GM12878 (cell line): ENCODE data around the gene PAK2. TPM values are rescaled to one million over a fixed set of nuclear protein-coding genes. Genes with fewer than 3 reads are reported as not detected.

ENCODE experiments used
- ATAC-seq: fragments of 200-7000 bp; cut with Tn5 transposase; 3 replicates; pipeline ENCODE4 v1.9.1; 2020; ENCODE audit warnings: mild to moderate bottlenecking, moderate library complexity
- BruUV-seq: library from RNA; stranded (reverse); fragments of 400-500 nt; replicated peaks from 2 replicates; lab custom pipeline; 2021; lab: Mats Ljungman, UMichigan
- CTCF ChIA-PET: fragments of 300-600 bp; sonication (Branson Sonifier 250); formaldehyde crosslinking; extraction: SDS; loops from one replicate; lab custom pipeline; 2021; ENCODE audit warnings: inconsistent platforms; lab: Yijun Ruan, JAX
- POLR2A ChIA-PET: fragments of 350-600 bp; formaldehyde crosslinking; extraction: SDS; loops from one replicate; lab custom pipeline; 2021; ENCODE audit warnings: inconsistent platforms; lab: Charles Lee
- RAD21 ChIA-PET: fragments of 300-600 bp; sonication (Branson Sonifier 250); formaldehyde crosslinking; loops from one replicate; lab custom pipeline; 2023; ENCODE audit warnings: antibody characterized with exemption; ENCODE audit not compliant: unreplicated experiment; lab: Charles Lee
- SMC1A ChIA-PET: fragments of 300-600 bp; sonication (Branson Sonifier 250); formaldehyde crosslinking; loops from one replicate; lab custom pipeline; 2023; ENCODE audit not compliant: unreplicated experiment, uncharacterized antibody; lab: Charles Lee
- DNase-seq: peaks from one replicate; pipeline ENCODE4 v3.0.0-alpha.2; 2011; ENCODE audit warnings: low read depth, low spot score
- FAIRE-seq: peaks from 3 replicates; lab custom pipeline; 2011; peaks lifted over from hg19 to GRCh38; lab: Jason Lieb, UNC
- H2AFZ ChIP-seq: 2 replicates; pipeline ENCODE4 v1.6.0; 2011; ENCODE audit warnings: low read depth, low read length, control low read depth; ENCODE audit not compliant: control insufficient read depth
- H3K27ac ChIP-seq: 2 replicates; pipeline ENCODE4 v1.5.1; 2011; ENCODE audit warnings: control low read depth; ENCODE audit not compliant: control insufficient read depth, insufficient read depth
- H3K27me3 ChIP-seq, 2 experiments: replicated peaks in 1 of 2; 2 replicates each; pipeline versions ENCODE4 v1.6.0 to v1.6.1; 2011; ENCODE audit warnings: low read length in 1 of 2; ENCODE audit not compliant: control insufficient read depth in 2 of 2, insufficient read depth in 2 of 2
- H3K36me3 ChIP-seq, 2 experiments: 2 replicates each; pipeline ENCODE4 v1.5.1; 2011; ENCODE audit warnings: low read length in 1 of 2; ENCODE audit not compliant: control insufficient read depth in 2 of 2, insufficient read depth in 2 of 2
- H3K4me1 ChIP-seq: 2 replicates; pipeline ENCODE4 v1.6.1; 2011; ENCODE audit warnings: mild to moderate bottlenecking, low read length, moderate library complexity, mixed read lengths; ENCODE audit not compliant: control insufficient read depth, insufficient read depth
- H3K4me2 ChIP-seq: 2 replicates; pipeline ENCODE4 v1.6.0; 2011; ENCODE audit warnings: control low read depth; ENCODE audit not compliant: control insufficient read depth, insufficient read depth
- H3K4me3 ChIP-seq: fragments of 200-600 bp; sonication (generic); 2 replicates; pipeline ENCODE4 v1.5.1; 2016
- H3K79me2 ChIP-seq: 2 replicates; pipeline ENCODE4 v1.6.0; 2011; ENCODE audit warnings: low read length; ENCODE audit not compliant: control insufficient read depth, insufficient read depth
- H3K9ac ChIP-seq: 2 replicates; pipeline ENCODE4 v1.8.0; 2011; ENCODE audit warnings: low read length, control low read depth, mixed read lengths; ENCODE audit not compliant: control insufficient read depth, insufficient read depth
- H3K9me3 ChIP-seq: replicated peaks from 3 replicates; pipeline ENCODE4 v1.5.1; 2011; ENCODE audit warnings: mild to moderate bottlenecking, low read length; ENCODE audit not compliant: control insufficient read depth, insufficient read depth
- H4K20me1 ChIP-seq: 2 replicates; pipeline ENCODE4 v1.6.0; 2011; ENCODE audit not compliant: control insufficient read depth, insufficient read depth
- ASH2L ChIP-seq: fragments of 300-600, 200-600 bp; sonication (generic); IDR thresholded peaks from 2 replicates; pipeline ENCODE4 v1.6.1; 2017; ENCODE audit warnings: low read depth, mild to moderate bottlenecking, borderline replicate concordance
- CHD4 ChIP-seq: fragments of 200-600 bp; sonication (generic); IDR thresholded peaks from 2 replicates; pipeline ENCODE4 v1.6.1; 2016; ENCODE audit warnings: mild to moderate bottlenecking
- CREM ChIP-seq: IDR thresholded peaks from 2 replicates; pipeline ENCODE4 v1.6.1; 2014; ENCODE audit warnings: antibody characterized with exemption, low read depth
- EGR1 ChIP-seq, 2 experiments: IDR thresholded peaks; 1 replicate in 1 of 2; 2 replicates in 1 of 2; pipeline ENCODE4 v1.6.1; 2011 to 2012; ENCODE audit warnings: low read depth in 2 of 2, low read length in 2 of 2, borderline replicate concordance in 1 of 2, mild to moderate bottlenecking in 1 of 2, moderate library complexity in 1 of 2
- IRF4 ChIP-seq: IDR thresholded peaks from 2 replicates; pipeline ENCODE4 v1.6.1; 2011; ENCODE audit warnings: low read depth, low read length
- MEF2B ChIP-seq: fragments of 450-650 bp; IDR thresholded peaks from 2 replicates; pipeline ENCODE4 v1.6.1; 2018; ENCODE audit warnings: mild to moderate bottlenecking, moderate library complexity; ENCODE audit not compliant: partially characterized antibody, poor library complexity, severe bottlenecking
- MXI1 ChIP-seq: fragments of 150-350 bp; IDR thresholded peaks from 2 replicates; pipeline ENCODE4 v1.6.1; 2011; ENCODE audit warnings: low read depth, mild to moderate bottlenecking, inconsistent platforms, low read length, improper control_type of control experiment
- NFYB ChIP-seq: IDR thresholded peaks from 2 replicates; pipeline ENCODE4 v1.6.1; 2011; ENCODE audit warnings: low read depth, mild to moderate bottlenecking, low read length, improper control_type of control experiment, moderate library complexity; ENCODE audit not compliant: insufficient read depth
- NR2C1 ChIP-seq: fragments of 450-650 bp; IDR thresholded peaks from 2 replicates; pipeline ENCODE4 v1.6.1; 2017; ENCODE audit warnings: antibody characterized with exemption, mild to moderate bottlenecking, moderate library complexity
- WGBS: methylation state at CpG from one replicate; pipeline ENCODE4 v1.1.6; 2016; ENCODE audit warnings: low lambda C conversion rate; ENCODE audit not compliant: insufficient replicate concordance, insufficient coverage; ENCODE audit errors: missing lambda C conversion rate; 5-methylcytosine and 5-hydroxymethylcytosine counted together
- in situ Hi-C: fragments of 300-500 bp; cut with MboI; formaldehyde crosslinking; loops from 9 replicates; pipeline ENCODE4 v1.14.3; 2018; ENCODE audit warnings: mixed read lengths
- intact Hi-C: fragments of 100-400 bp; cut with micrococcal nuclease; formaldehyde crosslinking; loops from one replicate; pipeline ENCODE4 v1.14.2; 2022; ENCODE audit not compliant: unreplicated experiment
- polyA plus RNA-seq, 11 experiments: library from polyadenylated mRNA; depleted of rRNA in 4 of 11; unstranded in 6 of 11; stranded (reverse) in 5 of 11; fragments of >200 nt; fragmentation: Nextera tagmentation in 4 of 11; fragmentation: Illumina TruSeq in 1 of 11; extraction: Ambion mirVana in 4 of 11; extraction: Trizol in 1 of 11; gene quantifications; 1 replicate in 1 of 11; 2 replicates in 10 of 11; pipeline versions ENCODE4 v1.2.1 to v1.2.3, GENCODE V29; 2011 to 2016; ENCODE audit warnings: inconsistent platforms in 2 of 11, missing spikeins in 2 of 11, low read depth in 1 of 11
- total RNA-seq, 4 experiments: library from RNA; depleted of rRNA in 3 of 4; stranded (reverse); fragments of >200 nt in 3 of 4; fragmentation: Illumina TruSeq in 1 of 4; extraction: Trizol in 1 of 4; gene quantifications; 2 replicates each; pipeline versions ENCODE4 v1.2.1 to v1.2.3, GENCODE V29; 2013 to 2021

Gene PAK2
- total and polyA plus RNA-seq, 10 of the 15 experiments (the other 5 are each of a cell fraction or from before 2014, with no cell fraction given): 9.0 to 59.1 (median 27.0) TPM

DNA sequence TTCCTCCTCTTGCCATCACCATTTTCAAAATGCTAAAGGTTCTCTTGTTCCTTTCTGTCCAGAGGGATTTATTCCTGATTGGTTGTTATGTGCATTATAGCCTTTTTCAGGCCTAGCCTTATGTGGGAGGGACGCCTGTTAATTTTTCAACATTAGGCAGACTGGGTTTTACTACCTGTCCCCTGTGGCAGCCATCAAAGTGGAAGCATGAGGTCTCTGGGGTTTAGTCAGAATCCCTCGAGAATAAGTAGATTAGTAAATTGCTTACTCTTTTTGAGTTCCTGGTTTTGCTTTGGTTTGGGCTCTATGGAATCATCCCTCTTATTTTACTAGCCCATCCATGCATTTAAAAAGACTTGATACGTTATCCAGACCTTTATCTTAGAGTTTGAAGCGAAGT is 32.4 kb downstream of the PAK2 start:
- TF ChIP-seq MEF2B: peak; percentile 93
- TF ChIP-seq ASH2L: no peak
- no peak for TF ChIP-seq CREM
- no peak for TF ChIP-seq IRF4
- no peak for TF ChIP-seq MXI1
- TF ChIP-seq EGR1 (IDR thresholded peaks at IDR 0.05; ENCODE audit: borderline replicate concordance in 1 of 2, low read depth in 2 of 2, low read length in 2 of 2): no peak
- TF ChIP-seq, all 136 proteins: peak for 1
- Histone ChIP-seq H3K27me3 (no peaks in the 10 kb centered on the region), H3K4me2 (no peak overlapping the region), H3K36me3 (peaks cover 0 to 2% of the 10 kb centered on the region in 2 experiments; a peak in 2 of 4 replicates), H3K4me1 (no peaks in the 10 kb centered on the region), H2AFZ (no peak overlapping the region), H3K9ac (no peak overlapping the region), H4K20me1 (no peaks in the 10 kb centered on the region), H3K4me3 (no peak overlapping the region), H3K9me3 (peaks cover 7% of the 10 kb centered on the region), H3K27ac (no peak overlapping the region), H3K79me2 (peaks cover 62% of the 10 kb centered on the region)
- ChIA-PET POLR2A (no interaction called here), CTCF (interaction anchor here (1.4 kb wide), 1 partner anchor 14 kb away, joined by 3 read pairs; no protein-coding TSS in a partner anchor), SMC1A (interaction anchor here (0.8 kb wide), 1 partner anchor 20 kb away, joined by 3 read pairs; no protein-coding TSS in a partner anchor), RAD21 (no interaction called here)
- ATAC-seq (peak; percentile 81), DNase-seq (no peak), FAIRE-seq (no peak)
- in situ Hi-C loops (no loop called here), intact Hi-C loops (no loop called here)
- no TSS peak for BruUV-seq
- whole genome bisulfite sequencing: 10% methylated on average over 4 of the region's 4 CpGs

DNA sequence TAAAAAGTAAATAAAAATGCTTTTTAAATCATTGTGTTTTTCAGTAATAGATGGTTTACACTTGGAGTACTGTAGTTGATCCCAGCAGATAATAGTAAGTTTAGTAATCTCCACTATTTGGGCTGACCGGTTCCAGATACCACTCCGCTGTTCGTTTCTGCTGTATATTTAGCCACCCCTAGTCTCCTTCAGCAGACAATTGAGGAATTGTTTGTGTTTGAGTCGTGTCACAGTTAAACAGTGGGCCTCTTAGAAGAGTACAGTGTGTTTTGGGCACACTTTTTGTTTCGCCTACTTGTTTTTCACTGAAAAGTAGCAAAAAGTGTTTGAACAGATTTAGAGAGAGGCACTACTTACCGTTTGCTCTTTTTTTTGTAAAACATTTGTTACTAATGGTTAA is 33.2 kb downstream of the PAK2 start:
- H3K4me1 ChIP-seq: no peaks in the 10 kb centered on the region
- H3K27me3 ChIP-seq: no peaks in the 10 kb centered on the region
- CTCF ChIA-PET: no interaction called here
- peaks cover 61% of the 10 kb centered on the region for H3K79me2 ChIP-seq
- RAD21 ChIA-PET: no interaction called here
- BruUV-seq: no TSS peak
- no peaks in the 10 kb centered on the region for H4K20me1 ChIP-seq
- no peak overlapping the region for H3K27ac ChIP-seq
- no peak overlapping the region for H2AFZ ChIP-seq
- H3K4me3 ChIP-seq: no peak overlapping the region
- ATAC-seq: no peak
- FAIRE-seq: no peak
- peaks cover 7% of the 10 kb centered on the region for H3K9me3 ChIP-seq
- SMC1A ChIA-PET: no interaction called here
- POLR2A ChIA-PET: no interaction called here
- 86% methylated on average over 6 of the region's 6 CpGs for WGBS
- peaks cover 0 to 2% of the 10 kb centered on the region in 2 experiments; a peak in 2 of 4 replicates for H3K36me3 ChIP-seq
- TF ChIP-seq CHD4 (no peak), NR2C1 (no peak), NFYB (no peak)
- in situ Hi-C loops (no loop called here), intact Hi-C loops (no loop called here)
- H3K9ac ChIP-seq: no peak overlapping the region
- no peak overlapping the region for H3K4me2 ChIP-seq
- no peak for DNase-seq
